MM.1S (cell line): ENCODE results near the gene COL4A3.

Experiments used
- EZH2phosphoT487 ChIP-seq: fragments of 300-600 bp; sonication (generic); IDR thresholded peaks from 2 replicates; pipeline ENCODE4 v1.6.1; 2018; ENCODE audit warnings: antibody characterized with exemption, low read length
- TF ChIP-seq, protein P1 (sequence below): fragments of 300-600 bp; sonication (generic); IDR thresholded peaks from 2 replicates; pipeline ENCODE4 v1.5.1; 2016; ENCODE audit warnings: antibody characterized with exemption, low read length, mixed read lengths

DNA sequence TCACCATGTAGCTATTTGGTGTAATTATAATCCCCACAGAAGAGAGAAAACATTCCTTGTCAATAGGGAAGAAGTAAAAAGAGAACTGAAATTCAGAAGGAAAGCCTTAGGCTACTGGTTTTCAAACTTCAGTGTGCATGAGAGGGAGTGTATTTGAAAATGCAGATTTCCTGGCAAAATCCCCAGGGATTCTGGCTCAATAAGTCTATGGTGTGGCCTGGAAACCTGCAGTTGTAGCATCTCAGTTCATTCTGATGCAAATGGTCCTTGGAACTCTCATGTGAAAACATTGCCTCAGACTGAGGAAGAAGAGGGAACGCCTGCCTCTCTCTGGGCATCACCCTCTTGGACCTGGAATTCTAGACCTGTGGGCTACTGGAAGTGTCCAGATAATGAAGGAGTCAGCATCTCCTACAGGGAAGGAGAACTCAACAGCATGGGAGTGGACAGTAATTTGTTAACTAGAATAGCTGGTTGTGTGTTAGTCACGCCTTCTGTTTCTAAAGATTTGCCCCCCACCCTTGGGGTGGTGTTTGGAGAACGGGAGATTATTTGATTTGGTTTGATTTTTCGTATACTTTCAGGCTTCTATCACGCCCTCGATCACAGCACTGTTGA is 21.3 kb downstream of the COL4A3 start:
- TF ChIP-seq, protein P1, sequence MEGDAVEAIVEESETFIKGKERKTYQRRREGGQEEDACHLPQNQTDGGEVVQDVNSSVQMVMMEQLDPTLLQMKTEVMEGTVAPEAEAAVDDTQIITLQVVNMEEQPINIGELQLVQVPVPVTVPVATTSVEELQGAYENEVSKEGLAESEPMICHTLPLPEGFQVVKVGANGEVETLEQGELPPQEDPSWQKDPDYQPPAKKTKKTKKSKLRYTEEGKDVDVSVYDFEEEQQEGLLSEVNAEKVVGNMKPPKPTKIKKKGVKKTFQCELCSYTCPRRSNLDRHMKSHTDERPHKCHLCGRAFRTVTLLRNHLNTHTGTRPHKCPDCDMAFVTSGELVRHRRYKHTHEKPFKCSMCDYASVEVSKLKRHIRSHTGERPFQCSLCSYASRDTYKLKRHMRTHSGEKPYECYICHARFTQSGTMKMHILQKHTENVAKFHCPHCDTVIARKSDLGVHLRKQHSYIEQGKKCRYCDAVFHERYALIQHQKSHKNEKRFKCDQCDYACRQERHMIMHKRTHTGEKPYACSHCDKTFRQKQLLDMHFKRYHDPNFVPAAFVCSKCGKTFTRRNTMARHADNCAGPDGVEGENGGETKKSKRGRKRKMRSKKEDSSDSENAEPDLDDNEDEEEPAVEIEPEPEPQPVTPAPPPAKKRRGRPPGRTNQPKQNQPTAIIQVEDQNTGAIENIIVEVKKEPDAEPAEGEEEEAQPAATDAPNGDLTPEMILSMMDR: no peak
- TF ChIP-seq EZH2phosphoT487: no peak
